Vagina (tissue), 2 donors: ENCODE results near the gene SLC25A28. TPM values are rescaled to one million over a fixed set of nuclear protein-coding genes. Genes with fewer than 3 reads are reported as not detected.
"Not testable (repeated sequence)": the region's sequence is repeated elsewhere in the genome, so short reads cannot be mapped to it uniquely, and the experiment has no call there.

ENCODE experiments used
- DNase-seq, 2 donors: peaks; one replicate each; pipeline ENCODE4 v3.0.0-alpha.2; 2017; ENCODE audit errors: extremely low spot score in 2 of 2
- H3K27ac ChIP-seq: fragments of 200-600 bp; sonication (generic); one replicate; pipeline ENCODE4 v1.5.1; 2019
- H3K27me3 ChIP-seq: fragments of 200-600 bp; sonication (generic); one replicate; pipeline ENCODE4 v1.5.1; 2019
- H3K36me3 ChIP-seq, 2 donors: fragments of 200-600 bp; sonication (generic); one replicate each; pipeline ENCODE4 v1.5.1; 2017 to 2019
- H3K4me1 ChIP-seq: fragments of 200-600 bp; sonication (generic); one replicate; pipeline ENCODE4 v1.5.1; 2019
- H3K4me3 ChIP-seq, 2 donors: fragments of 200-600 bp; sonication (generic); 1 replicate in 1 of 2; 2 replicates in 1 of 2; pipeline ENCODE4 v1.5.1; 2016 to 2019
- H3K9me3 ChIP-seq: fragments of 200-600 bp; sonication (generic); one replicate; pipeline ENCODE4 v1.5.1; 2019
- POLR2A ChIP-seq, 2 donors: fragments of 450-650 bp; IDR thresholded peaks; one replicate each; pipeline ENCODE4 v1.6.1; 2017; ENCODE audit warnings: antibody characterized with exemption in 2 of 2, mild to moderate bottlenecking in 2 of 2, moderate library complexity in 2 of 2
- POLR2AphosphoS5 ChIP-seq, 2 donors: sonication (generic); formaldehyde crosslinking; IDR thresholded peaks; one replicate each; pipeline ENCODE4 v1.9.0; 2017; ENCODE audit warnings: antibody characterized with exemption in 2 of 2, mild to moderate bottlenecking in 2 of 2, low read depth in 1 of 2; ENCODE audit not compliant: insufficient read depth in 1 of 2
- intact Hi-C: fragments of 100-400 bp; cut with DNase I; formaldehyde crosslinking; loops from one replicate; pipeline ENCODE4 v1.15.1; 2023
- total RNA-seq: library from RNA; depleted of rRNA; stranded (reverse); fragments of >200 nt; gene quantifications from one replicate; pipeline ENCODE4 v1.2.3, GENCODE V29; 2016
- TF ChIP-seq, protein P1 (sequence below), 3 experiments: fragments of 450-650 bp in 2 of 3; fragments of 200-600 bp in 1 of 3; sonication (generic) in 1 of 3; IDR thresholded peaks; one replicate each; pipeline ENCODE4 v1.5.1; 2017 to 2019; ENCODE audit warnings: antibody characterized with exemption in 3 of 3, mild to moderate bottlenecking in 2 of 3, moderate library complexity in 2 of 3

SLC25A28 gene
- total RNA-seq, 1 donor from 2014 or later = 31.2 TPM

DNA sequence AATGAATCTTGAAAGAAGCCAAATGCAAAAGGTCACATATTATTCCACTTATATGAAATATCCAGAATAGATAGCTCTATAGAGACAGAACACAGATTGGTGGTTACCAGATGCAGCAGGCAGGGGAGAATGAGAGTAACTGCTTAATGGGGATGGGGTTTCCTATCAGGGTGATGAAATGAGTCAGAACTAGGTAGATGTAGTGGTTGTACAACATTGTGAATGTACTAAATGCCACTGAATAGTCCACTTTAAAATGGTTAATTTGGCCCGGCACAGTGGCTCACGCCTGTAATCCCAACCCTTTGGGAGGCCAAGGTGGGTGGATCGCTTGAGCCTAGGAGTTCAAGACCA is 9.4 kb upstream of the SLC25A28 start:
- no peak overlapping the region for H3K27ac ChIP-seq
- TF ChIP-seq POLR2A (IDR thresholded peaks at IDR 0.05) = no peak
- TF ChIP-seq, protein P1, sequence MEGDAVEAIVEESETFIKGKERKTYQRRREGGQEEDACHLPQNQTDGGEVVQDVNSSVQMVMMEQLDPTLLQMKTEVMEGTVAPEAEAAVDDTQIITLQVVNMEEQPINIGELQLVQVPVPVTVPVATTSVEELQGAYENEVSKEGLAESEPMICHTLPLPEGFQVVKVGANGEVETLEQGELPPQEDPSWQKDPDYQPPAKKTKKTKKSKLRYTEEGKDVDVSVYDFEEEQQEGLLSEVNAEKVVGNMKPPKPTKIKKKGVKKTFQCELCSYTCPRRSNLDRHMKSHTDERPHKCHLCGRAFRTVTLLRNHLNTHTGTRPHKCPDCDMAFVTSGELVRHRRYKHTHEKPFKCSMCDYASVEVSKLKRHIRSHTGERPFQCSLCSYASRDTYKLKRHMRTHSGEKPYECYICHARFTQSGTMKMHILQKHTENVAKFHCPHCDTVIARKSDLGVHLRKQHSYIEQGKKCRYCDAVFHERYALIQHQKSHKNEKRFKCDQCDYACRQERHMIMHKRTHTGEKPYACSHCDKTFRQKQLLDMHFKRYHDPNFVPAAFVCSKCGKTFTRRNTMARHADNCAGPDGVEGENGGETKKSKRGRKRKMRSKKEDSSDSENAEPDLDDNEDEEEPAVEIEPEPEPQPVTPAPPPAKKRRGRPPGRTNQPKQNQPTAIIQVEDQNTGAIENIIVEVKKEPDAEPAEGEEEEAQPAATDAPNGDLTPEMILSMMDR (IDR thresholded peaks at IDR 0.05) = no peak
- no peak for TF ChIP-seq POLR2AphosphoS5 (IDR thresholded peaks at IDR 0.05; ENCODE audit: insufficient read depth in 1 of 2, low read depth in 1 of 2)
- no peaks in the 10 kb centered on the region for H3K36me3 ChIP-seq
- no peak for DNase-seq
- H3K9me3 ChIP-seq = no peaks in the 10 kb centered on the region
- H3K4me1 ChIP-seq = no peaks in the 10 kb centered on the region
- H3K4me3 ChIP-seq = no peak overlapping the region
- intact Hi-C loops = no loop called here
- H3K27me3 ChIP-seq = no peaks in the 10 kb centered on the region

DNA sequence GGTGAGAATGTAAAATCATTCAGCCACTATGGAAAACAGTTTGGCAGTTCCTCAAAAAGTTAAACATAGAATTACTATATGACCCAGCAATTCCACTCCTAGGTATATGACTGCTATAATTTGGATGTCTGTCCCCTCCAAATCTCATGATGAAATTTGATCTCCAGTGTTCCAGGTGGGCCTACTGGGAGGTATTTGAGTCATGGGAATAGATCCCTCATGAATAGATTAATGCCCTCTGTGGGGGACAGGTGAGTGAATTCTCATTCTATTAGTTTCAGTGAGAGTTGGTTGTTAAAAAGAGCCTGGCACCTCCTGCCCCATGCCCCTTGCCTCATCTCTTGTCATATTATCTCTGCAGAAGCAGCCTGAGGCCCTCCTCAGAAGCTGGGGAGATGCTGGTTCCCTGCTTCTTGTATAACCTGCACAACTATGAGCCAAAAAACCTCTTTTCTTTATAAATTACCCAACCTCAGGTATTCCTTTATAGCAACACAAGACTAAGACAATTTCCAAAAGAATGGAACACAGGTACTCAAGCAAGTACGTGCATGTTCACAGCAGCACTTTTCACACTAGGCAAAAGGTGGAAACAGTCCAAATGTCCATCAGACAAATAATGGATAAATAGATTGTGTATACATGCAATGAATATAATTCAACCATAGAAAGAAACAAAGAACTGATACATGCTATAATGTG is 8.8 kb upstream of the SLC25A28 start:
- intact Hi-C loops = no loop called here
- no peaks in the 10 kb centered on the region for H3K9me3 ChIP-seq
- no peaks in the 10 kb centered on the region for H3K27me3 ChIP-seq
- no peak overlapping the region for H3K27ac ChIP-seq
- DNase-seq = no peak
- H3K4me1 ChIP-seq = no peaks in the 10 kb centered on the region
- TF ChIP-seq POLR2A (IDR thresholded peaks at IDR 0.05) (no peak), POLR2AphosphoS5 (IDR thresholded peaks at IDR 0.05; ENCODE audit: insufficient read depth in 1 of 2, low read depth in 1 of 2) (no peak)
- TF ChIP-seq, protein P1 (IDR thresholded peaks at IDR 0.05) = no peak
- H3K36me3 ChIP-seq = no peaks in the 10 kb centered on the region
- H3K4me3 ChIP-seq = no peak overlapping the region

- H3K9me3 ChIP-seq, H3K27me3 ChIP-seq, H3K36me3 ChIP-seq, intact Hi-C loops, H3K27ac ChIP-seq, H3K4me3 ChIP-seq, H3K4me1 ChIP-seq, DNase-seq: not testable (repeated sequence)
Measured at GRCh38 chr10:99625124-99625523, 4.9 kb upstream of the SLC25A28 start.

DNA sequence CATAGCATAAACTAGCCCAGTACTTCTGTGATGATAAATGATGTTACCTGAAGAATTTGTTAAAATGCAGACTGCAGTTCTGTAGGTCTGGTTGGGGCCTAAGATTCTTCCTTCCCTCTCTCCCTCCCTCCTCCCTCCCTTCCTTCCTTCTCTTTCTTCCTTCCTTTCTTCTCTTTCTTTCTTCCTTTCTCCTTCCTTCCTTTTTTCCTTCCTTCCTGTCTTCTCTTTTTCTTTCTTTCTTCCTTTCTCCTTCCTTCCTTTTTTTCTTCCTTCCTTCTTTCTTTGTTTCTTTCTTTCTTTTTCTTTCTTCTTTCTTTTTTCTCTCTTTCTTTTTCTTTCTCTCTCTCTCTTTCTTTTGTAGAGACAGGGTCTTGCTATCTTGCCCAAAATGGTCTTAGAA is 3.7 kb upstream of the SLC25A28 start:
- H3K27me3 ChIP-seq = no peaks in the 10 kb centered on the region
- no peak overlapping the region for H3K4me3 ChIP-seq
- no peak for TF ChIP-seq POLR2AphosphoS5 (IDR thresholded peaks at IDR 0.05; ENCODE audit: insufficient read depth in 1 of 2, low read depth in 1 of 2)
- peaks cover 18% of the 10 kb centered on the region for H3K4me1 ChIP-seq
- intact Hi-C loops = loop anchor here (5.0 kb wide), 1 partner anchor 33 kb away; the partner anchor contains the start of gene ENTPD7
- no peak overlapping the region for H3K27ac ChIP-seq
- H3K9me3 ChIP-seq = no peaks in the 10 kb centered on the region
- H3K36me3 ChIP-seq = no peaks in the 10 kb centered on the region
- no peak for DNase-seq

GRCh38 chr10:99621454-99622251 is 1.4 kb upstream of the SLC25A28 start:
- Histone ChIP-seq H3K27ac (peak overlapping the region; percentile 98), H3K4me3 (peak overlapping the region; percentile 94 to 98), H3K27me3 (no peaks in the 10 kb centered on the region), H3K4me1 (peaks cover 40% of the 10 kb centered on the region), H3K9me3 (no peaks in the 10 kb centered on the region), H3K36me3 (no peaks in the 10 kb centered on the region)
- no peak for DNase-seq
- intact Hi-C loops = loop anchor here (5.0 kb wide), 1 partner anchor 36 kb away; the partner anchor contains the start of gene ENTPD7
- no peak for TF ChIP-seq POLR2A (IDR thresholded peaks at IDR 0.05)
- TF ChIP-seq POLR2AphosphoS5 (IDR thresholded peaks at IDR 0.05; ENCODE audit: insufficient read depth in 1 of 2, low read depth in 1 of 2) = peak in 1 of 2 donors; percentile 74
- TF ChIP-seq, protein P1 (IDR thresholded peaks at IDR 0.05) = no peak
